Stimulated activated CD8-positive, alpha-beta memory T cell treated with anti-CD3 and anti-CD28 coated beads, Interleukin-7, amount 100 ng/mL, for 1 hour (primary cell): Measurements from ENCODE around the gene POLRMT.
"Not testable (repeated sequence)": the region's sequence is repeated elsewhere in the genome, so short reads cannot be mapped to it uniquely, and the experiment has no call there.

ENCODE experiments used
- DNase-seq, 2 donors: peaks; one replicate each; pipeline ENCODE4 v3.0.0-alpha.2; 2020; ENCODE audit warnings: low read depth in 2 of 2

The POLRMT gene

DNA sequence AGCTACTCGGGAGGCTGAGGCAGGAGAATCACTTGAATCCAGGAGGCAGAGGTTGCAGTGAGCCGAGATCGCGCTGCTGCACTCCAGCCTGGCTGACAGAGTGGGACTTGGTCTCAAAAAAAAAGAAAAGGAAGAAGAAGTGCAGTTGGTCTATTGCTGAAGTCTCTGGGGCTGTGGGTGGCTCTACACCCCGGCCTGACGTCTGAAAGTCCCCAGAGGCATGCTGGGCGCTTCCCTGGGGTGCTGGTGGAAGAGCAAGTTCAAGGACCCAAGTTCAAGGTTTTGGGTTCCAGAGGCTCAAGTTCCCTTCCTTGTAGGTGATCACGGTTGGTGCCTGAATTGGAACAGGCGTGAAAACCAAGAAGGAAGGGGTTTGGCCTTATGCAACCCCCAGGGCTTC lies 39.8 kb downstream of the POLRMT start:
- no peak for DNase-seq

DNA sequence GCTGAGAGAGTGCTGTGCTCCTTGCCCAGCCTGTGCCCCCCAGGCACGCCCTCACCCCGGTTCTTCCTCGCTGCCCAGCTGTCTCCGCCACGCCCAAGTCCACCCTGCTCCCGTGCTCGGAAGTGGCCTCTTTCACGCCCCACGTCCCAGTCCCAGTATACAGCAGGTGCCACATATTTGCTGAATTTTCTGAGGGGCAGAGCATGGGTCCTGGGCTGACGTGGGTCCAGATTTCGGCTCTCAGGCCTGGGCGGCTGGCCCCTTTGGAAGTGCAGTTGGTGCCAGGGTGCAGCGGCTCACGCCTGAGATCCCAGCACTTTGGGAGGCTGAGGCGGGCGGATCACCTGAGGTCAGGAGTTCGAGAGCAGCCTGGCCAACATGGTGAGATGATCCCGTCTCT lies 40.3 kb downstream of the POLRMT start:
- DNase-seq, result no peak

- DNase-seq, result no peak
Measured at GRCh38 chr19:592101-592500, 41.2 kb downstream of the POLRMT start.

GRCh38 chr19:591099-591958 lies 42.0 kb downstream of the POLRMT start:
- DNase-seq, result no peak

DNA sequence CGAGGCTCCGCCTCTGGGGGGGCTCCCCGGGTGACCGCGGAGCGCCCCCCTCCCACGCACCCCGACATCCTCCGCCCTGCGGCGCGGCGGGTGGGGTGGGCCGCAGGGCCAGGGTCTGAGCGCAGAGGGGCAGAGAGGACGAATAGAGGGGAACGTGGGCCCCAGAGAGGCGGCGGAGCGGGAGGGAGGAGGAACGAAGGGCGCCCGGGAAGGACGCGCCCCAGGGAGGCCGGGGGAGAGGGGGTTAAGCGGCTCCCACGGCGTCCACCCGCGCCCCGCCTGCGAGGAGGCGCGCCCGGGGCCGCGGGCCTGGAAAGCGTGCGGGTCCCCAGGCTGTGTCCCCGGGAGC lies 42.6 kb downstream of the POLRMT start:
- no peak for DNase-seq

- DNase-seq, result no peak
Measured at GRCh38 chr19:590396-590745, 43.0 kb downstream of the POLRMT start.

GRCh38 chr19:589693-590395 lies 43.5 kb downstream of the POLRMT start, which contains the start of gene HCN2:
TSS of gene HCN2 (plus strand) at chr19:589881. CDS start at chr19:589946, 65 bp downstream.
- no peak for DNase-seq

DNA sequence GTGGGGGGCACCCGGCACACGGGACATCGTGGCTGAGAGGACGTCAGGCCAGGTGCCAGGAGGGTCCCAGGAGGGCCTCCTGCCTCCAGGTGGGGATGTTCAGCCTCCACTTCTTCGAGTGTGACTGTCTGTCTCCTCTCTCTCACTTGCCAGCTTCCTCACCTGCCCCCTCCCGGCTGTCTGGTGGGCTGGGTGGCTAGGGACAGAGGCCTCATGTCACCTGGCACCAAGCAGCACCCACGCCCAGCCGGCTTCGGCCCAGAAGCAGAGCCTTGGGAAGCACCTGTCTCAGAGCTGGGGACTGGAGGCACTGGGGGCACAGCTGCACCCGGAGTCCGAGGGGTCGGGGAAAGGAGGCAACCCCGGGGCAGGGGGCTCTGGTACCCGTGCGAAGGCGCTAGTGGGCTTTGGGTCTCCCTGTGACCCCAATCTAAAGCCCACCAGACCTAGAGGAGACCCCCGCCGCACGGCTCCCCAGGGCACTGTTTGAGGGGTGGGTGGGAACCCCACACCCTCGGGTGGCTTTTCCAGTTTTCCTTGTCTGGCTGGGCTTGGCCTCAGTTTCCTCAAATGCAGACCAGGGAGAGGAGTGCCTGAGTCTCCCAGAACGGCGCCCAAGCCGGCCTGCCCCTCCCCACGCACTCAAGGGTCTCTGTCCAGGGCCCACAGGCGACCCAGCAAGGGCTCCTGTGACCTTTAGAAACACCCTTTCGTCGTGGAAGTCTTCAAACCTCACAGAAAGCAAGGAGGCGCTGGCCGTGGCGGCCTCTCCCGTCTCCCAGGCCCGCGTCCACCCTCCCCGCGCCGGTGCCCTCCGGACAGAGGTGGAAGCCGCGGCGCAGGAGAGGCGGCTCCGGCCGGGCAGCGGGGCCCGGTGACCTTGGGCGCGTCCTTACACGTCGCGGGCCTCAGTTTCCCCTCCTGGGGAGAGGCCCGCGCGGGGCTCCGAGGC lies 44.3 kb downstream of the POLRMT start:
- no peak for DNase-seq

GRCh38 chr19:588093-588740 lies 45.1 kb downstream of the POLRMT start:
- peak in 1 of 2 donors; percentile 34 for DNase-seq

- no peak for DNase-seq
Measured at GRCh38 chr19:585551-586110, 47.7 kb downstream of the POLRMT start.

DNA sequence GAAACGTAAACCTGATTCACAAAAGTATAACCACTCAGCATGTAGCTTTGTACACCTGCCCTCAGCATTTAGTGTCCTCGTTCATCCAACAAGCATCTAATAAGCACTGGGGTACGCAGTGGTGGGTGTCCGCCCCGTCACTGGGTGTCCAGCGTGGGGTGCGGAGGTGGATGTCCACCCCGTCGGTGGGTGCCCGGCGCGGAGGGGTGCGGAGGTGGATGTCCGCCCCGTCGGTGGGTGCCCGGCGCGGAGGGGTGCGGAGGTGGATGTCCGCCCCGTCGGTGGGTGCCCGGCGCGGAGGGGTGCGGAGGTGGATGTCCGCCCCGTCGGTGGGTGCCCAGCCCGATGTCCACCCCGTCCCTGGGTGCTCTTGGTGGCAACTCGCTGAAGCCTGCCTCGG lies 48.2 kb downstream of the POLRMT start:
- not testable (repeated sequence) for DNase-seq

DNA sequence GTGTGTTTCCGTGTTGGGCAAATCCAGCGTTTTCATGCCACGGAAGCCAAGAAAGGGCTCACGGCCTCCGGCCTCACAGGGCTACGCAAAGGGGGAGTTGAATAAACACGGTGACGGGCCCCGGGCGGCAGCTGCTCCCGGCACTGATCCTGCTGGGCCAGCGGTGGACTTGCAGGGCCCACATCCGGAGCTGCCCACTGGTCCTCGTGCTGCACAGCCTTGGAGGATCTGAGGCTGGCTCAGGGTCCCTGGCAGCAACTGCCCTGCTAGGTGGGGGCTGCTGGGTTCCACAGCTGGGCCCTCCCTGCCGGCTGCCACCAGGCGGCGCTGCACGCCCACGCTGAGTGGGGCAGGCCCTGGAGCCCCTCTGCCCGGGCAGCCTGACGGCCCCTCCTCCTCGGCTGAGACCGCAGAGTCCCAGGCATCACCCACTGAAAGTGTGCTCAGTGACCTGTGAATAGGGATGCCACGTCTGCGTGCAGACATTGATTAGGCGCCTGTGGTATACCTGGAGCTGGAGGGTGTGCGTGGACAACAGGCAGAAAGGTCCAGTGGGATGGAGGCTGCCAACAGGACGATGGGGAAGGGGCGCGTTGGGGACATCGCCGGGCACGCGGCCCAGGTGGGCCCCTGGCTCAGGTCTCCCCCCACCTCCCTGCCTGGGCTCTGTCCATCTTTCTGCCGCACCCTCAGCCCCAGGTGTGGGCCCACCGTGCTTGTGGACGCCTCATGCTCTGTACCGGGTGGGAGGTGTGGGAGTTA lies 48.9 kb downstream of the POLRMT start:
- peak in 1 of 2 donors; percentile 51 for DNase-seq

DNA sequence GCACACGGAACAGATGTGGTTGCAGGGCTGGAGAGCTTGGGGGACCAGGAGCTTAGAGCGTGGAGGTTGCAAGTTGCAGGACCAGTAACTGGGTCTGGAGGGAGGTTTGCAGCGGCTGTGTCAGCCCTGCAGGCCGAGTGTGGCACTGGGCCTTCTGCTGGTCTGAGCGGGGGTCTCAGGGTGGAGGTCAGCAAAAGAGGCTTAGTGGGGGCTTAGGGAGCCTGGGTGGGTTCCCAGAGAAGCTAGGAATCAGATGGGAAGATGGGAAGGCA lies 49.4 kb downstream of the POLRMT start:
- DNase-seq, result no peak

DNA sequence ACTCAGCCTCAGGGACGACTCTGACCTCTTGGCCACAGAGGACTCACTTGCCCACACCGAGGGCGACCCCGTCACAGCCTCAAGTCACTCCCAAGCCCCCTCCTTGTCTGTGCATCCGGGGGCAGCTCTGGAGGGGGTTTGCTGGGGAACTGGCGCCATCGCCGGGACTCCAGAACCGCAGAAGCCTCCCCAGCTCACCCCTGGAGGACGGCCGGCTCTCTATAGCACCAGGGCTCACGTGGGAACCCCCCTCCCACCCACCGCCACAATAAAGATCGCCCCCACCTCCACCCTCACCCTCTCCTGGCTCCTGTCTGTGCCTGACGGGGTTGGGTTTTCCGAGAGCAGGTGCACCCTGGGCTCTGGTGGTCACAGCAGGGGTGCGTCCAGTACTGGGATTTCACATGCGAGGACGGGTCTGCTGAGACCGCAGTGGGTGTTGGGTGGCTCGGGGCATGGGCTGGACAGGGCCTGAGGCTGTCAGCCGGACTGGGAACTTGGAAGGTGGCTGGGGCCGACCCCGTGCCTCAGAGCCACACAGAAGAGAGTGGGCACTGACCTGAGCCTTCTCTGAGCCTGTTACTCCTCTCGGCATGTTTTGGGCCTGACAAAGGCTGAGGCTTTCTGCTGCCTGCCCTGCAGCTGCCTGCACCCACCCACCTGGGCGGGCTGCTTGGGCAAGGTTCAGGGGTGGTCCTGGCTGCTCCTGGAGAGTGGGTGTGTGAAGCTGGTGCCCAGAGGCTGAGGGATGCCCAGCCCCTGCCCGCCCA lies 50.0 kb downstream of the POLRMT start:
- DNase-seq, result no peak

GRCh38 chr19:582497-583197 lies 50.7 kb downstream of the POLRMT start:
- no peak for DNase-seq

GRCh38 chr19:581399-582111 lies 51.8 kb downstream of the POLRMT start:
- no peak for DNase-seq

DNA sequence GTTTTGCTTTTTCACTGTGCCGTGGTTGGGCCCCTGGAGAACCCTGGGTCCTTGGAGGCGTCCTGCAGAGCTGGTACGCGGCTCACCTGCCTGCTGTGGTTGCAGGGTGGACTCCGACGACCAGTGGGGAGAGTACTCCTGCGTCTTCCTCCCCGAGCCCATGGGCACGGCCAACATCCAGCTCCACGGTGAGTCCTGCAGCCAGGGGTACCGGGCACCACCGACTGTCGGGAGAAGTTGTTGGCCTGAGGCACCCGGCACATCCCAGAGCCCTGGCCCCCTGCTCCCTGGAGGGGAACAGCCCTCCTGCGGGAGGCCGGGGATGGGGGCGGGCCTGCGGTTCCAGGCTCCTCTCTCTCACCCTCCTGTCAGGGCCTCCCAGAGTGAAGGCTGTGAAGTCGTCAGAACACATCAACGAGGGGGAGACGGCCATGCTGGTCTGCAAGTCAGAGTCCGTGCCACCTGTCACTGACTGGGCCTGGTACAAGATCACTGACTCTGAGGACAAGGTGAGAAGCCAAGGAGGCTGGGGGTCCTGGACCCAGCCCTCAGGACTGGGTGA lies 53.0 kb downstream of the POLRMT start:
- no peak for DNase-seq

DNA sequence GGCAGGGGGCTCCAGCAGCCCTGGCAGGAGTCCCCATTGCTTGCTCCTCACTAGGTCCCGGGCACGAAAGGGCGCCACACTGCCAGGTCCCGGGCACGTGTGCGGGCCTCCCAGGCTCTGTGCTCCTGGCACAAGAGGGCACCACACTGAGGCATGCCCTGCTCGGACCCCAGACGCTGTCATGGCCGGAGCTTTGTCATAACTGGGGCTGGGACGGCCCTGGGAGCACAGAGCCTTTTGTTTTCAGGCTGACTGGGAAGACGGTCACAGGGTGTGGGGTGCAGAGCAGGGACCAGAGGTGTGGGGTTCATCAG lies 53.5 kb downstream of the POLRMT start:
- no peak for DNase-seq
